Hepatocyte (in vitro differentiated cells): ENCODE measurements around the gene PLEKHA6. TPM values are rescaled to one million over a fixed set of nuclear protein-coding genes. Genes with fewer than 3 reads are reported as not detected.

Experiments
- DNase-seq: peaks from one replicate; pipeline ENCODE4 v3.0.0-alpha.2; 2016; ENCODE audit warnings: low spot score
- H2AFZ ChIP-seq: fragments of 200-600 bp; sonication (generic); 2 replicates; pipeline ENCODE4 v1.6.0; 2016; ENCODE audit warnings: antibody characterized with exemption, mild to moderate bottlenecking
- H3K27ac ChIP-seq: fragments of 200-600 bp; sonication (generic); 2 replicates; pipeline ENCODE4 v1.5.1; 2016; ENCODE audit warnings: mild to moderate bottlenecking
- H3K27me3 ChIP-seq: fragments of 200-600 bp; sonication (generic); 2 replicates; pipeline ENCODE4 v1.6.1; 2016
- H3K36me3 ChIP-seq: fragments of 200-600 bp; sonication (generic); replicated peaks from 2 replicates; pipeline ENCODE4 v1.5.1; 2016; ENCODE audit warnings: low read depth; ENCODE audit not compliant: insufficient read depth
- H3K4me1 ChIP-seq: fragments of 200-600 bp; sonication (generic); 2 replicates; pipeline ENCODE4 v1.5.1; 2016; ENCODE audit warnings: mild to moderate bottlenecking, moderate library complexity; ENCODE audit not compliant: insufficient read depth
- H3K4me2 ChIP-seq: fragments of 200-600 bp; sonication (generic); 2 replicates; pipeline ENCODE4 v1.6.0; 2016
- H3K4me3 ChIP-seq: fragments of 200-600 bp; sonication (generic); 2 replicates; pipeline ENCODE4 v1.5.1; 2016; ENCODE audit warnings: mild to moderate bottlenecking
- H3K79me2 ChIP-seq: fragments of 200-600 bp; sonication (generic); 2 replicates; pipeline ENCODE4 v1.6.0; 2017; ENCODE audit warnings: mild to moderate bottlenecking
- H3K9me2 ChIP-seq: fragments of 200-600 bp; sonication (generic); replicated peaks from 2 replicates; pipeline ENCODE4 v1.6.0; 2017; ENCODE audit warnings: mild to moderate bottlenecking; ENCODE audit not compliant: insufficient read depth
- H3K9me3 ChIP-seq: fragments of 200-600 bp; sonication (generic); 2 replicates; pipeline ENCODE4 v1.5.1; 2016; ENCODE audit warnings: low read depth, mild to moderate bottlenecking
- H4K20me1 ChIP-seq: fragments of 200-600 bp; sonication (generic); 2 replicates; pipeline ENCODE4 v1.6.0; 2016; ENCODE audit warnings: mild to moderate bottlenecking; ENCODE audit not compliant: insufficient read depth, poor library complexity, severe bottlenecking
- CTCF ChIP-seq: fragments of 200-600 bp; sonication (generic); IDR thresholded peaks from 2 replicates; pipeline ENCODE4 v1.5.1; 2016; ENCODE audit warnings: antibody characterized with exemption, mild to moderate bottlenecking; ENCODE audit not compliant: poor library complexity
- EZH2 ChIP-seq: fragments of 200-600 bp; sonication (generic); IDR thresholded peaks from 2 replicates; pipeline ENCODE4 v1.6.1; 2016; ENCODE audit warnings: antibody characterized with exemption, mild to moderate bottlenecking, borderline replicate concordance
- EZH2phosphoT487 ChIP-seq: fragments of 200-600 bp; sonication (generic); IDR thresholded peaks from one replicate; pipeline ENCODE4 v1.6.1; 2018; ENCODE audit warnings: antibody characterized with exemption, mild to moderate bottlenecking, low read depth, moderate library complexity; ENCODE audit not compliant: unreplicated experiment, severe bottlenecking
- WGBS: methylation state at CpG from one replicate; pipeline ENCODE4 v1.1.6; 2016; ENCODE audit warnings: low lambda C conversion rate; ENCODE audit errors: missing lambda C conversion rate; 5-methylcytosine and 5-hydroxymethylcytosine counted together
- polyA plus RNA-seq: library from polyadenylated mRNA; unstranded; fragments of >200 nt; fragmentation: Nextera tagmentation; extraction: Ambion mirVana; gene quantifications from 2 replicates; pipeline ENCODE4 v1.2.1, GENCODE V29; 2016
- total RNA-seq: library from RNA; depleted of rRNA; stranded (reverse); fragments of >200 nt; gene quantifications from 2 replicates; pipeline ENCODE4 v1.2.3, GENCODE V29; 2014

The PLEKHA6 gene
- total and polyA plus RNA-seq, 2 experiments from 2014 or later = 14.3 to 31.5 TPM

GRCh38 chr1:204319027-204319426 lies 40.7 kb downstream of the PLEKHA6 start:
- Histone ChIP-seq H3K9me2 (no peaks in the 10 kb centered on the region), H3K79me2 (peaks cover 18% of the 10 kb centered on the region), H3K27me3 (no peaks in the 10 kb centered on the region), H2AFZ (no peak overlapping the region), H3K9me3 (no peaks in the 10 kb centered on the region), H3K36me3 (no peaks in the 10 kb centered on the region), H3K4me1 (peaks cover 47% of the 10 kb centered on the region), H4K20me1 (no peaks in the 10 kb centered on the region), H3K27ac (peak overlapping the region; percentile 89), H3K4me3 (no peak overlapping the region), H3K4me2 (peak overlapping the region; percentile 50)
- DNase-seq = no peak
- no peak for TF ChIP-seq EZH2
- TF ChIP-seq EZH2phosphoT487 = no peak
- no peak for TF ChIP-seq CTCF
- 79% methylated on average over 5 of the region's 5 CpGs for WGBS

- no peaks in the 10 kb centered on the region for H3K9me3 ChIP-seq
- H3K79me2 ChIP-seq = peaks cover 24% of the 10 kb centered on the region
- H2AFZ ChIP-seq = no peak overlapping the region
- H3K36me3 ChIP-seq = no peaks in the 10 kb centered on the region
- H3K27ac ChIP-seq = peak overlapping the region; percentile 89
- DNase-seq = no peak
- no peaks in the 10 kb centered on the region for H3K9me2 ChIP-seq
- no peak overlapping the region for H3K4me3 ChIP-seq
- peaks cover 47% of the 10 kb centered on the region for H3K4me1 ChIP-seq
- no peaks in the 10 kb centered on the region for H3K27me3 ChIP-seq
- no peak for TF ChIP-seq CTCF
- TF ChIP-seq EZH2 = no peak
- TF ChIP-seq EZH2phosphoT487 = no peak
- H4K20me1 ChIP-seq = no peaks in the 10 kb centered on the region
- H3K4me2 ChIP-seq = no peak overlapping the region
- 92% methylated on average over 5 of the region's 5 CpGs for WGBS
Observed at GRCh38 chr1:204318324-204318723, 41.4 kb downstream of the PLEKHA6 start.

GRCh38 chr1:204317170-204317569 lies 42.6 kb downstream of the PLEKHA6 start:
- DNase-seq = no peak
- no peaks in the 10 kb centered on the region for H3K9me3 ChIP-seq
- no peak overlapping the region for H2AFZ ChIP-seq
- H3K4me3 ChIP-seq = no peak overlapping the region
- 30% methylated on average over 5 of the region's 5 CpGs for WGBS
- peak overlapping the region; percentile 59 for H3K27ac ChIP-seq
- no peak overlapping the region for H3K4me2 ChIP-seq
- no peaks in the 10 kb centered on the region for H3K27me3 ChIP-seq
- no peaks in the 10 kb centered on the region for H3K9me2 ChIP-seq
- H3K36me3 ChIP-seq = no peaks in the 10 kb centered on the region
- TF ChIP-seq EZH2 (no peak), EZH2phosphoT487 (no peak), CTCF (no peak)
- no peaks in the 10 kb centered on the region for H4K20me1 ChIP-seq
- H3K4me1 ChIP-seq = peaks cover 47% of the 10 kb centered on the region
- peaks cover 25% of the 10 kb centered on the region for H3K79me2 ChIP-seq

GRCh38 chr1:204316164-204316563 lies 43.6 kb downstream of the PLEKHA6 start:
- H3K4me2 ChIP-seq = no peak overlapping the region
- 81% methylated on average over 6 of the region's 6 CpGs for WGBS
- no peak for DNase-seq
- H3K36me3 ChIP-seq = no peaks in the 10 kb centered on the region
- H4K20me1 ChIP-seq = no peaks in the 10 kb centered on the region
- peaks cover 37% of the 10 kb centered on the region for H3K4me1 ChIP-seq
- H3K27me3 ChIP-seq = no peaks in the 10 kb centered on the region
- no peak overlapping the region for H2AFZ ChIP-seq
- TF ChIP-seq CTCF = no peak
- TF ChIP-seq EZH2 = no peak
- no peak for TF ChIP-seq EZH2phosphoT487
- peaks cover 32% of the 10 kb centered on the region for H3K79me2 ChIP-seq
- H3K9me3 ChIP-seq = no peaks in the 10 kb centered on the region
- peak overlapping the region; percentile 59 for H3K27ac ChIP-seq
- no peak overlapping the region for H3K4me3 ChIP-seq
- H3K9me2 ChIP-seq = no peaks in the 10 kb centered on the region
